ENCODE data around the gene DMD. TPM values are rescaled to one million over a fixed set of nuclear protein-coding genes. Genes with fewer than 3 reads are reported as not detected.
"Not testable (repeated sequence)": the region's sequence is repeated elsewhere in the genome, so short reads cannot be mapped to it uniquely, and the experiment has no call there.

DMD gene
- total RNA-seq, 1 donor from 2014 or later: 23.9 TPM

GRCh38 chrX:32749070-32749469 is 462.3 kb downstream of the DMD start:
- no peak for DNase-seq (ENCODE audit: low spot score, unreplicated experiment)
- Mint-ChIP-seq H3K27me3 (no peaks in the 10 kb centered on the region), H3K4me1 (ENCODE audit: low read depth) (peaks cover 6% of the 10 kb centered on the region), H3K9me3 (ENCODE audit: low read depth) (peaks cover 9% of the 10 kb centered on the region), H3K27ac (no peak overlapping the region), H3K4me3 (ENCODE audit: low read depth) (no peak overlapping the region), H3K36me3 (ENCODE audit: insufficient read depth) (no peaks in the 10 kb centered on the region)
- no peak for TF ChIP-seq CTCF (IDR thresholded peaks at IDR 0.05; ENCODE audit: unreplicated experiment)

- no peaks in the 10 kb centered on the region for H3K36me3 Mint-ChIP-seq (ENCODE audit: insufficient read depth)
- H3K27me3 Mint-ChIP-seq: no peaks in the 10 kb centered on the region
- no peak for TF ChIP-seq CTCF (IDR thresholded peaks at IDR 0.05; ENCODE audit: unreplicated experiment)
- no peaks in the 10 kb centered on the region for H3K9me3 Mint-ChIP-seq (ENCODE audit: low read depth)
- H3K27ac Mint-ChIP-seq: no peak overlapping the region
- DNase-seq (ENCODE audit: low spot score, unreplicated experiment): no peak
- no peak overlapping the region for H3K4me3 Mint-ChIP-seq (ENCODE audit: low read depth)
- H3K4me1 Mint-ChIP-seq (ENCODE audit: low read depth): peaks cover 6% of the 10 kb centered on the region
These were observed 466.0 kb downstream of the DMD start for GRCh38 chrX:32745323-32745722.

- Mint-ChIP-seq H3K27me3 (no peaks in the 10 kb centered on the region), H3K9me3 (ENCODE audit: low read depth) (no peaks in the 10 kb centered on the region), H3K36me3 (ENCODE audit: insufficient read depth) (no peaks in the 10 kb centered on the region), H3K27ac (no peak overlapping the region), H3K4me3 (ENCODE audit: low read depth) (no peak overlapping the region), H3K4me1 (ENCODE audit: low read depth) (peaks cover 6% of the 10 kb centered on the region)
- DNase-seq (ENCODE audit: low spot score, unreplicated experiment): no peak
- TF ChIP-seq CTCF (IDR thresholded peaks at IDR 0.05; ENCODE audit: unreplicated experiment): no peak
These were observed 466.4 kb downstream of the DMD start for GRCh38 chrX:32744921-32745320.

- Mint-ChIP-seq H3K36me3 (ENCODE audit: insufficient read depth) (no peaks in the 10 kb centered on the region), H3K27ac (no peak overlapping the region), H3K9me3 (ENCODE audit: low read depth) (no peaks in the 10 kb centered on the region), H3K4me3 (ENCODE audit: low read depth) (no peak overlapping the region), H3K27me3 (no peaks in the 10 kb centered on the region), H3K4me1 (ENCODE audit: low read depth) (no peaks in the 10 kb centered on the region)
- DNase-seq (ENCODE audit: low spot score, unreplicated experiment): no peak
- no peak for TF ChIP-seq CTCF (IDR thresholded peaks at IDR 0.05; ENCODE audit: unreplicated experiment)
These were observed 469.4 kb downstream of the DMD start for GRCh38 chrX:32741910-32742309.

- Mint-ChIP-seq H3K4me1 (ENCODE audit: low read depth) (peaks cover 2% of the 10 kb centered on the region), H3K9me3 (ENCODE audit: low read depth) (no peaks in the 10 kb centered on the region), H3K27me3 (no peaks in the 10 kb centered on the region)
These were observed 502.8 kb downstream of the DMD start for GRCh38 chrX:32708542-32708941.

GRCh38 chrX:32705385-32705784 is 506.0 kb downstream of the DMD start:
- not testable (repeated sequence) for H3K36me3 Mint-ChIP-seq (ENCODE audit: insufficient read depth); H3K9me3 Mint-ChIP-seq (ENCODE audit: low read depth); H3K27me3 Mint-ChIP-seq; DNase-seq (ENCODE audit: low spot score, unreplicated experiment); H3K4me1 Mint-ChIP-seq (ENCODE audit: low read depth); H3K4me3 Mint-ChIP-seq (ENCODE audit: low read depth); H3K27ac Mint-ChIP-seq

More at GRCh38 chrX:32708542-32708941, 502.8 kb downstream of the DMD start:
- no peak overlapping the region for H3K27ac Mint-ChIP-seq
- no peak for DNase-seq (ENCODE audit: low spot score, unreplicated experiment)
- no peaks in the 10 kb centered on the region for H3K36me3 Mint-ChIP-seq (ENCODE audit: insufficient read depth)
- H3K4me3 Mint-ChIP-seq (ENCODE audit: low read depth): no peak overlapping the region
- no peak for TF ChIP-seq CTCF (IDR thresholded peaks at IDR 0.05; ENCODE audit: unreplicated experiment)
